ENCODE data around the gene CALHM3.

- TF ChIP-seq, protein P1, sequence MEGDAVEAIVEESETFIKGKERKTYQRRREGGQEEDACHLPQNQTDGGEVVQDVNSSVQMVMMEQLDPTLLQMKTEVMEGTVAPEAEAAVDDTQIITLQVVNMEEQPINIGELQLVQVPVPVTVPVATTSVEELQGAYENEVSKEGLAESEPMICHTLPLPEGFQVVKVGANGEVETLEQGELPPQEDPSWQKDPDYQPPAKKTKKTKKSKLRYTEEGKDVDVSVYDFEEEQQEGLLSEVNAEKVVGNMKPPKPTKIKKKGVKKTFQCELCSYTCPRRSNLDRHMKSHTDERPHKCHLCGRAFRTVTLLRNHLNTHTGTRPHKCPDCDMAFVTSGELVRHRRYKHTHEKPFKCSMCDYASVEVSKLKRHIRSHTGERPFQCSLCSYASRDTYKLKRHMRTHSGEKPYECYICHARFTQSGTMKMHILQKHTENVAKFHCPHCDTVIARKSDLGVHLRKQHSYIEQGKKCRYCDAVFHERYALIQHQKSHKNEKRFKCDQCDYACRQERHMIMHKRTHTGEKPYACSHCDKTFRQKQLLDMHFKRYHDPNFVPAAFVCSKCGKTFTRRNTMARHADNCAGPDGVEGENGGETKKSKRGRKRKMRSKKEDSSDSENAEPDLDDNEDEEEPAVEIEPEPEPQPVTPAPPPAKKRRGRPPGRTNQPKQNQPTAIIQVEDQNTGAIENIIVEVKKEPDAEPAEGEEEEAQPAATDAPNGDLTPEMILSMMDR (conservative IDR thresholded peaks at IDR 0.05): no peak
- no peak for TF ChIP-seq EZH2 (IDR thresholded peaks at IDR 0.05; ENCODE audit: low read depth)
Observed at GRCh38 chr10:103495321-103495720, 16.3 kb upstream of the CALHM3 start.

All from PC-9 (cell line).